HTERT RPE-1 (cell line): ENCODE measurements around the gene DHRS7.

Experiments used
- in situ Hi-C: fragments of 300-500 bp; cut with MboI; formaldehyde crosslinking; loops from 4 replicates; pipeline ENCODE4 v1.14.3; 2020; ENCODE audit warnings: low sequenced_read_pairs

DHRS7 gene, protein sequence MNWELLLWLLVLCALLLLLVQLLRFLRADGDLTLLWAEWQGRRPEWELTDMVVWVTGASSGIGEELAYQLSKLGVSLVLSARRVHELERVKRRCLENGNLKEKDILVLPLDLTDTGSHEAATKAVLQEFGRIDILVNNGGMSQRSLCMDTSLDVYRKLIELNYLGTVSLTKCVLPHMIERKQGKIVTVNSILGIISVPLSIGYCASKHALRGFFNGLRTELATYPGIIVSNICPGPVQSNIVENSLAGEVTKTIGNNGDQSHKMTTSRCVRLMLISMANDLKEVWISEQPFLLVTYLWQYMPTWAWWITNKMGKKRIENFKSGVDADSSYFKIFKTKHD

DNA sequence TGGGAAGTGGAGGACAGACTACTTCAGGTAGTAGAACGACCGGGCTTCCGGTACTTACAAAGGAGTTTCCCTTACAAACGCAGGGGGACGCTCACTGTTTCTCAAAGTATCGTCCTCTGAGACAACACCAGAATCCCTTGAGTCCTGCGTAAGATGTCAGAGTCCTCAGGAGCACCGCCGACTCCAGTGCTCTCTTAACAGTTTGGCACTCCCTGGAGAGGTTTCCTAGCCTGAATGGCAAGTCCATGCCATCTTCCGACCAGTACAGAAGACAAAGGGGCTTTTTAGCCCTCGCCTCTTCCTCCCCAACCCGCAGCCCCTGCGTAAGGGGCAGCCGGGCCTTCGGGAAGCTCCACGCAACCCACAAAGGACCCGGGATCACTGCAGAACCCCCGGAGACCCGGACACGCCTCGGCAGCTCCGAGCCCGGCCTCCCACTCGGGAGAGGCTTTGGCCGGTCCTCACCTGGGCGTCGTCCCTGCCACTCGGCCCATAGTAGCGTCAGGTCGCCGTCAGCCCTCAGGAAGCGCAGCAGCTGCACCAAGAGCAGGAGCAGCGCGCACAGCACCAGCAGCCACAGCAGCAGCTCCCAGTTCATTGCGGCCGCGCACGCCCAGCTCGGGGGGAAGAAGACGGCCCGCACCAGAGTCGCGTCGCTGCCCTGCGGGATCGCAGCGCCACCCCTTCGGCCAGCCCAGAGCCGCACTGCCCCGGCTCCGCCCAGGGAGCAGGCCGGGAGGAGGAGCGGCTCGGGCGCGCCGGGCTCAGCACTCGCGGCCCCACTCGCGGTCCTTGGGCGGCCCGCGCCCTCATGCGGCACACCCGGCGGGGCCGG is at the start of gene DHRS7:
DHRS7 (minus strand) TSS at position 687 of the 835 bp plus-strand sequence; CDS start at position 598, 89 bp downstream.
- in situ Hi-C loops: no loop called here

- in situ Hi-C loops: no loop called here
These were observed 49.4 kb upstream of the DHRS7 start for GRCh38 chr14:60214415-60215126.

DNA sequence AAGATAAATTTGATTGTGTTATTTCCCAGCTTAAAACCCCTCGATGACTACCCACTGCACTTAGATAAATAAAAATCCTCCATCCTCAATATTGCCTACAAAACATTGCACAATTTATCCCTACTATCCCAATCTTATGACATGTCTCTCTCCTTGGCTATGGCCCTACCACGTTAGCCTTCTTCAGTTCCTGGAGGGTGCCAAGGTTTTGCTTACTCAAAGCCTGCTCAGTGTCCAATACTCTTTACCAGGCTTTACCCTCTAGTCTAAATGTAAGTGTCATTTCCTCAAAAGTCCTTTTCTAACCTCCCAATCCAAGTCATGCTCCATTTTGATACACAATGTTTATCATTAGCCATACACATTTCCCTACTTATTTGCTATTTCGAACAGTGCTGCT is 48.8 kb upstream of the DHRS7 start:
- in situ Hi-C loops: no loop called here

GRCh38 chr14:60212503-60213371 is 47.5 kb upstream of the DHRS7 start:
- in situ Hi-C loops: no loop called here

DNA sequence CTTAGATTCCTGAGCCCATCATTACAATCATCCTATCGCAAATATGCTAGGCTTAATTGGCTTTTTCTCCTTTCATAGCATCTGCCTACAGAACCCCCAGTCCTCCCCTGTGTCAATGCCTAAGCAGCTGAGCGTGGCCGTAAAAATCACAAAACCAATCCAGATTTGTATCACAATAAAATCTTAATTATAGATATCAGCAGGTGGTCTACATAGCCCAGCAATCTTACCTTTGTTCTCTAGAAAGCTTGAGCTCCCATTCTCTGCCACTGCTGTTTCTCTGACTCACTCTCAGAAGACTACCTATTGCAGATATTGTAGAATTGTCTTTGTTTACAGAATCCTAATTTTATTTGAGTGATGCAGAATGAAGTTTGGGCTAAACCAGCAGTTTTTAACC is 46.0 kb upstream of the DHRS7 start:
- in situ Hi-C loops: no loop called here

DNA sequence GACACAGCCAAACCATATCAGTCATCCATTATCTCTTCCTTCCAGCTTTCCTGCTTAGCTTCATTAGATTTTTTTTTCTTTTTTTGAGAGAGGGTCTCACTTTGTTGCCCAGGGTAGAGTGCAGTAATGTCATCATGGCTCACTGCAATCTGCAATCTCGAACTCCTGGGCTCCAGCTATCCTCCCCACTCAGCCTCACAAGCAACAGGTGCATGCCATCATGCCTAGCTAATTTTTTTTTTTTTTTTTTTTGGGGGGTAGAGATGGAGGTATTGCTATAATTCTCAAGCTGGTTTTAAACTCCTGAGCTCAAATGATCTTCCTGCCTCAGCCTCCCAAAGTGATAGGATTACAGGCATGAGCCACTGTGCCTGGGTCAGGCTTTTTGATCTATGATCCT is 45.5 kb upstream of the DHRS7 start:
- in situ Hi-C loops: no loop called here

DNA sequence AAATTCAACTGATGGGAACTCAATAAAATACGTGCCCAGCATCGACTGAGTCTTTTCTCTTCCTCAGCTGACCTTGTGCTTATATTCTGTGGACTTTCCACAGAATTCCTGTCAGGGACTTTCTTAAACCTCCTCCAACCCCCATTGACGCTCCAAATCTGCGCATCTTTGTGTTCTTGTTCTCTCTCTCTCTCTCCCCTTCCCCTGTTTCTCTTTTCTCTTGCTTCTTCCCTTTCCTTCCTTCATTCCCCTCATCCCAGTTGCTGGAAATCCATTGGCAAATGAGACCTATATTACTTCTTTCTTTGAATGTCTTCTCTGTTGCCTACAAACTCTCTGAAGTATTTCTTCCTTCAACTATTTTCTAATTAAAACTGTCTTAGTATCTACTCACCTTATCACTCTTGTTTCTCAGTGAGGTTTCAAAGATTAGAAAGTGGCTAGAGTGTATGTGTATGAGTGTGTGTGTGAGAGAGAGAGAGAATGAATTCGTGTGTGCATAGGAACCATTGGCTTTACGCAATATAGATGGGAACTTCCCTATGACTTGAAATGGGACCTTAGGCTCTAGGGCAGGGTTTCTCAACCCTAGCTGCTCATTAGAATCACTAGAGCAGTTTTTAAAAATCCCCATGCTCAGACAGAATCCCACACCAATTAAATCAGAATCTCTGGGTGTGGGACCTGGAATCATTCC is 41.8 kb upstream of the DHRS7 start:
- in situ Hi-C loops: no loop called here

DNA sequence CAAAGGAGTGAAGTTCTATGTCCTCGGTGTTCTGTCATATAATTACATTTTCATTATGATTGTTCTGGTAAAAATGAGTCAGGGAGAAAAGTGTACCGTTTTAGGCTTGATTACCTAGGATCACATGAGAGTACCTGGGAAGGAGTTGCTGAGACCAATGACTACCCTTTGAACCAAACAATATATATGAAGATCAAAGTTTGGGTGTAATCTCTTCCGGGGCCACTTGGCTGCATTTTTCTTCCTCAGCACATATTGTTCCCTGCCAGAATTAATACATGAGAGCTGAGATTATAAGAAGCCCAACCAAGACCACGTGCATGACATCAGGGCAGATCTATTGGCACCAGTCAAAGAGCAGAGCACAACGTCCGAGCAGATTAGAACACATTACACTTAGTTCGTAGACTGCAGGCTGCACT is 41.1 kb upstream of the DHRS7 start:
- in situ Hi-C loops: no loop called here

DNA sequence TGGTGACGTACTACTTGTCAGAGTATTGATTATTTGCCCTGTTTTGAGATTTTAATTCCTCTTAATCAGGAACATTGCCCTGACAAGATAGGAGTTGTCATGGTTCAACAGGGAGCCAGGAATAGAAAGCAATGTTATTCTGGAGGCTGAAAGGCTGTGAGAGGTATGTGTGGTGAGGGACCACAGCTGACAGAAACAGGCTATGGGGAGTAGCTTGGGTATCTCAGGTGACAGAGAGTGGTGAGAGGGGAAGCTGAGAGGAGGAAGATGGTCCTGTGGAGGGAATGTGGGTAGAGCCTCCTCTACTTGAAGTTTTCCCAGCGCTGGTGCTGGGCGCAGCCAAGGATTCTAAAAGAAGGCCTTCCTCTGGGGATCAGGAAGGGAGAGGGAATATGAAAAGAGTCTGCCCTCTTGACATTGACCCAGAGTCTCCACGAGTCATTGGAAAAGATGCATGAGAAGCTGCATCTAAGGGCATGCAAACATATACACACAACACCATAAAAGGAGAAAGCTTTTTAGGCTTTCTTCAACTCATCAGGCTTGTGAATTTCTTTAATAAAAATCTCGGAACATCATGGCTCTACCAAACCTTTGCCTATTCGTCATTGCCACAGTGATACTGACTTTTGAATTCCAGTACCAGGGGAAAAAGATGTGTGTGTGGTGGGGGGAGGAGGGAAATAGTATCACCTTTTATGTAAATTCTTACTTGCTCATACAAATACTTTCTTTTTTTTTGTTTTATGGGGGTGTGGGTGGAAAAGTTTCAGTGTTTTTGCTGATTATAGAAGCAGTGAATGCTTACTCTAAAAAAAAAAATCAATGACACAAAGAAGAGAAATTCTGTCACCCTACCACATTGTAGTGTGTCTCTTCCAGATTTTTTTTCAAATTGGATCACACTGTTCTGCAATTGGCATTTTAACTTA is 39.9 kb upstream of the DHRS7 start:
- in situ Hi-C loops: no loop called here

- in situ Hi-C loops: no loop called here
These were observed 39.1 kb upstream of the DHRS7 start for GRCh38 chr14:60204104-60204842.

DNA sequence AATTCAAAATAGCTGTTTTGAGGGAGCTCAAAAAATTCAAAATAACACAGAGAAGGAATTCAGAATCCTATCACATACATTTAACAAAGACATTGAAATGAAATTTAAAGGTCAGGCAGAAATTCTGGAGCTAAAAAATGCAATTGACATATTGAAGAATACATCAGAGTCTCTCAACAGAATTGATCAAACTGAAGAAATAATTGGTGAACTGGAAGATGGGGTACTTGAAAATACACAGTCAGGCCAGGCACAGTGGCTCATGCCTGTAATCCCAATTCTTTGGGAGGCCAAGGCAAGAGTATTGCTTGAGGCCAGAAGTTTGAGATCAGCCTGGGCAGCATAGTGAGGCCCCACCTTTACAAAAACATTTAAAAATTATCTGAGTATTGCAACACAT is 34.1 kb upstream of the DHRS7 start:
- in situ Hi-C loops: no loop called here

DNA sequence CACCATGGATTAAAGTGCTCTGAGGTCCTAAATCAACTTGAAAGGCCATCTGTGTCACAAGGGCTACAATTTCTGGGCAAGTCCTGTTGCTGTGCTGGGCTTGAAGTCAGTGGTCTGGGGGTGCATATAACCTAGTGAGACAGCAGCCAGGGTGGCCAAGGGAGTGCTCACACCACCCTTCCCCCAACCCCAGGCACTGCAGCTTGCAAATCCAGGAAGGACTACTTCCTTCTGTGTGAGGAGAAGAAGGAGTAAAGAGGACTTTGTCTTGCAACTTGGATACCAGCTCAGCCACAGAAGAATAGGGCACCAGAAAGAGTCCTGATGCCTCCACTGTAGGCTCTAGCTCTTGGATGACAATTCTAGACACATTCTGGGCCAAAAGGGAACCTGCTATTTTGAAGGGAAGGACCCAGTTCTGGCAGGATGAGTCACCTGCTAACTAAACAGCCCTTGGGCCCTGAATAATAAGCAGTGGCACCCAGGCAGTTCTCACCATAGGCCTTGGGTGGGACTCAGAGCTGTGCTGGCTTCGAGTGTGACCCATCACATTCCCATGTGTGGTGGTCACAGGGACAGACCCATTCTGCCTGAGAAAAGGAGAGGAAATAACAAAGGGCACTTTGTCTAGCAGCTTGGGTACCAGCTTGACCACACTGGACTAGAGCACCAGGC is 32.6 kb upstream of the DHRS7 start:
- in situ Hi-C loops: no loop called here

GRCh38 chr14:60196291-60196690 is 31.1 kb upstream of the DHRS7 start:
- in situ Hi-C loops: no loop called here

- in situ Hi-C loops: no loop called here
These were observed 30.1 kb upstream of the DHRS7 start for GRCh38 chr14:60195179-60195810.

DNA sequence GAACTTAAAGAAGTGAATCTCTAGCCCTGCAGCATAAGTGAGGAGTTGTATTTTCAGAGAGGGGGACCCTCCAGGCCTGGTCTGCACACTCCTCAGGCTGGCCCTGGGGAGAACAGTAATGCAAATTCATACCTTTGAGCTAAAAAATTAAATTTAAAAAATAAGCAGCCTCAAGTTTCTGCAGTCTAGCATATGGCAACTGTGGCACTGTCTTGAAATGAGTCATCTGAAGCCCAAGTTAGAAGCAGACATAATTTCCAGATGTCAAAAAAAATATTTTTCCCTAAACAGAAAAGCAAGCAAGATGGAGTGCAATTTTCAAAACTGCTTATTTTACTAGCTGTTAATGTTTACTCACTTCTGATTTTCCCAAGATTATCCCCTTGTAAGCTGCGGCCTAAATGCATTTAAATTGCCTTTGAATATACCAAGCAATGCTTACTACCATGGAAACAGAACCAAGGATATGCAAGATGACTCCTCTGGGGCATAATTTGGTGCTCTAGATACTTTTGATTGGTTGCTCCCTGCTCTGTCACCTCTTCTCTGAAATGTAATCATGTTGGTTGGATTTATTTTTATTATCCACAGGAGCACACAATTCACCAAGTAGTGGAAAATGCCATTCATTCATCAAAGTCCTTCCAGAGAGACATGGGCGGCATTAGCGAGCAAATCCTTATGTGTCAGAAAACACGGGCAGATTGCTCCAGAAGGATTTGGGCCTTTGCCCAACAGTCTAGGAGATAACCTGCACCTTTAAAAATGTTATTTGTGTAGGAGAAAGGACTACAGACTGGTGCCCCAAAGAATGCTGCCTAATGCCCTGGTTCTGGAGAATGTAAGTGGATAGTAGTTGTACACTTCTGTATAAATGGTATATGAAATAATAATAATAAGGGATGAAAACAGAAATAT is 25.0 kb upstream of the DHRS7 start:
- in situ Hi-C loops: no loop called here

DNA sequence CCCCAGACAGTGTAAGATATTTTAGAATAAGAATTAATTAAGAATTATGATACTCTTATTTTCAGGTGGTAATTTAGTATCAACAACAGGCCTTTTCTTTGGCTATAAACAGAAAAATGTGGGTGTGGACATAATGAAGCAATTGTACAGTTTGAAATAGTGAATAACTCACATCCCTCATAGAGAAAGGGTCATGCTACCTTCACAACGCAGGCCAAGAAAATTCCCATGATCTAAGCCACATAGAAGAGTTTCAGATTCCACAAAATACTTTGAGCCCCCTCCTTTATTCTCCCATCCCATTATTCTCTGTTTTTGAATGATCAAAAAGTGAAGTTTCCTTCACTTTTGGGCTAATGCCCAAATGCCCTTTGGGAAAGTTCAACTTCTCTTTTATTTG is 23.5 kb upstream of the DHRS7 start:
- in situ Hi-C loops: no loop called here
